Measurements from ENCODE around the gene JUP.

Gene JUP

DNA sequence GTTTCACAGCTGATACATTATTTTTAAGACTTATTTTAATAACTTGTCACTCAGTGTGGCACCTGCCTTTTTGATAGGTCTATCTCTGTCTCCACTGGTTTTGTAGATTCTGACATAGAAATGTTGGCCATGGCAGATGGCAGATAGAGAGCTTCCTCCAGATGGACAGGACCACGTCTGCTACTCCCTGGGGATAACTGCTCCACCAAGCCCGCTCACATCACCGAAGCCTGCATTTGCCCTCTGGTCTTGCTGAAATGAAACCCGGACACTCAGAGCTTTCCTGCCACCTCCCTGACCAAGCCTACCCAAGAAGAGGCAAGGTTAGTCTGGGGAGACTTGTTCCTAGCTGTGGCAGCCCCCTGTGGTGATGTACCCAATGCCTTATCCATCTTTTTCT, 35.6 kb downstream of the JUP start:
- no peak for DNase-seq

GRCh38 chr17:41748275-41748674, 38.2 kb downstream of the JUP start:
- no peak for DNase-seq

- no peak for DNase-seq
Measured at GRCh38 chr17:41741709-41742108, 44.8 kb downstream of the JUP start.

DNA sequence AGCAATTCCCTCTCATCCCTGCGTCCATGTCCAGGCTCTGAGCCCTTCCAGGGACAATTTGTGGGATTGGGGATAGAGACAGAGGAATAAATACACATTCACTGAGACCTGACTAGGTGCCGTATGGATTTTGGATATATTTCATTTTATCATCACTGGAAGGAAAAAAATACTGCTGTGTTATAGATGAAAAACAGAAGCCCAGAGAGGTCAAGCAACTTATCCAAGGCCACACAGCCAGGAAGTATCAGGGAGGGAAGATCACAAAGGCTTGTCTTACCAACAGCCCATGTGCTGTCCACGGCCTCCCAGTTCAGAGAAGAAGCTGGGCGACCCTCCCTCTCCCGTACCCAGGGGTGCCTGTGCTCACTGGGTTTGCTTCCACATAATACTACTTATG, 46.0 kb downstream of the JUP start:
- DNase-seq = no peak

GRCh38 chr17:41739661-41740352, 46.7 kb downstream of the JUP start:
- DNase-seq = peak; percentile 55

GRCh38 chr17:41738801-41739112, 47.8 kb downstream of the JUP start:
- DNase-seq = no peak

DNA sequence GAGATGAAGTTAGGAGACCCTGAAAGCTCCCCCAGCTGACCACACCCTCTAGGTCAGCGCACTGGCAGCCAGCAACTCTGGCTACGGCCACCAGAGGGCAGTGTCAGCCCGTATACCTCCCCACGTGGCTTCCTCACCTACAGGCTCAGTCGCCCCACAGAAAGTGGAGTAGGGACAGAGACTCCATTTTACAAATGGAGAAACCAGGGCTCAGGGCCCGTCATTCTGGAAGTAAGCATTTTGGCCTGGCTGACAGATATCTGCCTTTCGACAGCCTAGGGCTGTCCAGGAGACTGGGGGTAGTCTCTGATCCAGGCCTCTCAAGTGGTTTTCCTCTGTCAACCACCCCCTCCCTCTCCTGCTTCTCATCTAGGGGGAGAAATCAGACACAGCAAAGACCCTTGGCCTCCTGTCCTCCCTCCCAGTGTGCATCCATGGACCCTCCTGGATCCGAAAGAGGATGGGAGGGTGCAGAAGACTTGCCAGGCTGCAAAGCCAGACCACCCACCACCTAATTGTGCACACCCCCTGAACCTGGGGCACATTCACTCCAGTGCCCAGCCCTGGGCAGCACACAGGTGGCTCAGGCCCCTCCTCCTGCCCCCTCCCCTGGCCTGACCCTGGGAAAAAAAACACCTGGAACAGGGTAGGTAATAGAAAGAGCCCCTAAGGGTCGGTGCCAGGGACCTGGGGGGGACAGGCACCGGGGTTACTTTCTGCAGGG, 48.3 kb downstream of the JUP start:
- peak; percentile 85 for DNase-seq

- DNase-seq = no peak
Measured at GRCh38 chr17:41737680-41738023, 48.9 kb downstream of the JUP start.

GRCh38 chr17:41736983-41737679, 49.4 kb downstream of the JUP start:
- no peak for DNase-seq

GRCh38 chr17:41735744-41736143, 50.8 kb downstream of the JUP start:
- no peak for DNase-seq

- no peak for DNase-seq
Measured at GRCh38 chr17:41734949-41735313, 51.6 kb downstream of the JUP start.

DNA sequence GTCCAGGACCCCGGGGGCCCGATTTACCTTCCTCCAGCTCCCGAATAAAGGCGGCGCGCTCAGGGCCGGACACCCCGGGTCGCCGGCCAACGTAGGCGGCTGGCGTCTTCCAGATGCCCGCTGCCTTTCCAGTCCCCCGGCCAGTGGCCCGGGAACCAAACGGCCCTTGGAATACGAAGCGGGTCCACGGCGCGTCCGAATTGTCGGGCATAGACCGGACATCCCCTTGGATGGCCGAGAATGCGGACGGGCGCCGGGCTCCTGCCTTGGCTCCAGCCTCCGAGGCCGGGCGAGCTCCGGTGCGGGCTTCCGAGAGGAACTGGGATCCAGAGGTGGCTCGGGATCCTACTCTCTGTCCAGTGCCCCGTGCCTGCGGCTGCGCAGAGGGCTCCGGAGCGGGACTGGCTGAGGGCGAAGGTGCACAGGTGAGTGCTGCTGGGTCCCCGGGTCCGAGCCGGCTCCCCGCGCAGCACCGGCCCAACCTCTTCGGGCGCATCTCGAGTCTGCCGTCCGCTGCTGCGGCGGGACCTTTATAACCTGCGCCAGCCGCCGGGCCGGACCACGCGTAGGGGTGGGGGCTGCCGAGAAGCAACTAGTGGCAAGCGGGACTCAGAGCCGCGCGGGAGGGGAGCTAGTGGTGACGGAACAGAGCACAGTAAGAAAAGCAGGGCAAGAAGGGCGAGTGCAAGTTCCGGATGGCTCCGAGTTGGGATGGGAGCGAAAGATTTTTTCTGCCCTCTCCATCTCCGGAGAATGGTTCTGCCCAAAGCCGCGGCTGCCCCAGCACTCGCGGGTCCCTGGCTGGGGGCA, 52.2 kb downstream of the JUP start, which contains the start of gene HAP1:
HAP1 (minus strand) TSS at position 505 of the 810 bp plus-strand sequence; CDS start at position 496, 9 bp downstream.
- no peak for DNase-seq

GRCh38 chr17:41733348-41734138, 53.0 kb downstream of the JUP start:
- no peak for DNase-seq

GRCh38 chr17:41731836-41732235, 54.7 kb downstream of the JUP start:
- no peak for DNase-seq

GRCh38 chr17:41730479-41730878, 56.0 kb downstream of the JUP start:
- DNase-seq = no peak

DNA sequence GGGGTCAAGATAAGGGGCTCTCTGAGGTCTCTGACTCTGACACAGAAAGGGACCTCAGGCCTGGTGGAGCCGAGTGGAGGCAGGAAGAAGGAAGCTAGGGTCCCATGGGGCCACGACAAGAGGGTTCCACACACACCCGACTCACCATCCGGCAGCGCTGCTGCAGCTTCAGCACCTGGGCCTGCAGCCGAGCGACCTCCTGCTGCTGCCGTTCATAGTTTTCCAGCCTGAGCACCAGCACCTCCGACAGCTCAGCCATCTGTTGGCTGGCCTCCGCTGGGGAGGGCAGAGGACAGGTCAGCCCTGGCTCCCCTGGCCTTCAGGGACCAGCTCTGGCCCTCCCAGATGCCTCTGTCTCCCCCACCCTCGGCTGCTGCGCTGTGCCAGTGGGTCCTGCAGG, 58.5 kb downstream of the JUP start:
- peak; percentile 40 for DNase-seq

- DNase-seq = no peak
Measured at GRCh38 chr17:41725134-41725533, 61.4 kb downstream of the JUP start.

DNA sequence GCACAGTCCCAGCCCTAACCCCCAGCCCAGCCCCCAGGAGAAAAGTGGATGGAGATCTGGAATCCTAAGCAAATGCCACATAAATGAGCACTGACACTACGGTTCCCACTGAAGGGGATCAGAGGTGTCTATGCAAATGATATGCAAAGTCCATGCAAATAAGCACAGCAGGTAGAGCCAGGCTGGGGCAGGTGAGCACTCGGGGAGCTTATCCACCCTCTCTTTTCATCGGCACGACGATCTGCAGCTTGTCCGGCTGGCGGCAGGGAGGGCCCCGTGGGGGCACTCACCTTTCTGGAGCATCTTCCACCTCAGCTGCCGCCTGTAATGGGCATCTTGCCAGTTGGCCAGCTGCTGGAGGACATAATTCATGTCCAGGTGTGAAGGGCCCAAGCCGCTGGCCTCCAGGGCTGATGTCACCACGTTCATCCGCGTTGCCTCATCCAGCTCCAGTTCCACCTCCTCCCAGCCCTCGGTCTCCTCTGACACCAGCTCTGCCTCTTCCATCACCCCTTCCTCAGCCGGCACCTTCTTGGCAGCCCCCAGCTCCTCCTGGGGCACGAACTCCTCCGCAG, 61.9 kb downstream of the JUP start:
- DNase-seq = no peak

DNA sequence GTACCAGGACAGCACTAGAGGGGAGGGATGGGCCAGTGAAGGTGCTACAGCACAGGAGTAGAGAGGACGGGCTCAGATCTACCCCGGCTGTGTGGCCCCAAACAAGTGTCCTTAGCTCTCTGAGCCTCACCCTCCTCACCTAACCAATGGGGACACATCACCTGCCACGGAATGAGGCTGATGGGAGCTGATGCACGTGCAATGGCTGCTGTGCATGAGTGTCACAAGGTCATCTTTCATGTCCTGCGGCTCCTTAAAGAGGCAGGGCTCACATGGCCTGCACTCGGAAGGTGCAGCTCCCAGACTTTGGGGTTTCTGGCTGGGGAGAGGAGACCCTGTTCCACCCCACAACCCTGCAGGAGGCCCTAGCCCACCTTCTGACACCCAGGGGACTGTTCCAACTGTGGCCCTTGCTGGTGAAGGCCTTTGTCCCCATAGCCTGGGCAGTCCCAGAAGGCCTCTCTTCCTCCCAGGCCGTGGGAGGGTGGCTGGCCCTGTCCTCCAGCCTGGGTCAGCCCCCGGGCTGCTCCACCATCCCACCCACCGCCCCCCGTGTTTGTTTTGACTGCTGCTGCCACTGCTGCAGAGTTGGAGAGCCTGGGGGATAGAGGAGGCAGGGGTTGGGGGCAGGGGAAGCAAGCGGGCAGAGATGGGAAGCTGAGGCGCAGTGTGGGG, 62.6 kb downstream of the JUP start:
- DNase-seq = no peak

- no peak for DNase-seq
Measured at GRCh38 chr17:41722231-41722630, 64.3 kb downstream of the JUP start.

DNA sequence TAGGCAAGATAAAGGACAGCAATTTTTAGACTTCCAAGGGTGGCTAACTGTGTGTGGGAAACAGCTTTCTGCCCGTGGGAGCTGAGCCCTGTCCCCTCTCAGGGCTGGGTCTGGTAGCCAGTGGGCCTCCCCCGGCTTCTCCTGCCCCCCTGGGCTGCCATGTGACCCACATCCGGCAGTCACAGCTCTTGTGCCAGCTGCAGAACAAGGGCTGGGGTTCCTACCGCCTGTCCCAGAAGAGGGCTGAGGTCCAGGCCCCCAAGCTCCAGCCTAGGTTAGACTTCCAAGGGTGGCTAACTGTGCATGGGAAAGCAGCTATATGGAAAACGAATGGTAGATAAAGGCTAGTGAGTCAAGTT, 68.2 kb downstream of the JUP start:
- no peak for DNase-seq
